ENCODE measurements around the gene MS4A8. TPM values are rescaled to one million over a fixed set of nuclear protein-coding genes. Genes with fewer than 3 reads are reported as not detected.
"Not testable (repeated sequence)": the region's sequence is repeated elsewhere in the genome, so short reads cannot be mapped to it uniquely, and the experiment has no call there.

The MS4A8 gene
- polyA plus RNA-seq (2013, experiment 1 of 2; ENCODE audit: insufficient read length) = not detected
- polyA plus RNA-seq (2013, experiment 2 of 2; ENCODE audit: insufficient read length) = not detected

- no peak for DNase-seq
Measured at GRCh38 chr11:60699284-60699691, at the start of gene MS4A8. Gene MS4A8, plus strand, starts transcription at chr11:60699612. Its CDS starts 1,249 bp downstream, at chr11:60700861.

GRCh38 chr11:60657888-60658287 is 41.5 kb upstream of the MS4A8 start:
- DNase-seq = no peak

- no peak for DNase-seq
Measured at GRCh38 chr11:60658409-60658808, 41.0 kb upstream of the MS4A8 start.

GRCh38 chr11:60672255-60672654 is 27.2 kb upstream of the MS4A8 start:
- no peak for DNase-seq

GRCh38 chr11:60678231-60678630 is 21.2 kb upstream of the MS4A8 start:
- not testable (repeated sequence) for DNase-seq

- no peak for DNase-seq
Measured at GRCh38 chr11:60679879-60680278, 19.5 kb upstream of the MS4A8 start.

GRCh38 chr11:60680455-60681119 is 18.8 kb upstream of the MS4A8 start:
- DNase-seq = no peak

GRCh38 chr11:60684541-60684848 is 14.9 kb upstream of the MS4A8 start:
- DNase-seq = not testable (repeated sequence)

- no peak for DNase-seq
Measured at GRCh38 chr11:60691661-60692060, 7.8 kb upstream of the MS4A8 start.

- DNase-seq = no peak
Measured at GRCh38 chr11:60699936-60700335, 524 bp downstream of the MS4A8 start.

- no peak for DNase-seq
Measured at GRCh38 chr11:60700689-60701468, 1.5 kb downstream of the MS4A8 start.

GRCh38 chr11:60701469-60701818 is 2.0 kb downstream of the MS4A8 start:
- no peak for DNase-seq

GRCh38 chr11:60703374-60703773 is 4.0 kb downstream of the MS4A8 start:
- DNase-seq = no peak

- no peak for DNase-seq
Measured at GRCh38 chr11:60705895-60706294, 6.5 kb downstream of the MS4A8 start.

- no peak for DNase-seq
Measured at GRCh38 chr11:60706931-60707330, 7.5 kb downstream of the MS4A8 start.

- no peak for DNase-seq
Measured at GRCh38 chr11:60710482-60710881, 11.1 kb downstream of the MS4A8 start.

GRCh38 chr11:60711276-60711675 is 11.9 kb downstream of the MS4A8 start:
- DNase-seq = no peak

GRCh38 chr11:60713423-60713822 is 14.0 kb downstream of the MS4A8 start:
- DNase-seq = not testable (repeated sequence)

GRCh38 chr11:60717956-60718355 is 18.5 kb downstream of the MS4A8 start:
- no peak for DNase-seq

- no peak for DNase-seq
Measured at GRCh38 chr11:60718524-60719316, 19.3 kb downstream of the MS4A8 start.

- no peak for DNase-seq
Measured at GRCh38 chr11:60719391-60719790, 20.0 kb downstream of the MS4A8 start.

- DNase-seq = no peak
Measured at GRCh38 chr11:60720460-60720859, 21.0 kb downstream of the MS4A8 start.

GRCh38 chr11:60724420-60724819 is 25.0 kb downstream of the MS4A8 start, which contains the start of gene MS4A18:
Gene MS4A18, plus strand, starts transcription at chr11:60724720.
- no peak for DNase-seq
